GM18498 (cell line): Measurements from ENCODE around the gene EPX.
"Not testable (repeated sequence)": the region's sequence is repeated elsewhere in the genome, so short reads cannot be mapped to it uniquely, and the experiment has no call there.

Experiments used
- ATAC-seq: cut with Tn5 transposase; IDR thresholded peaks from one replicate; pipeline ENCODE4 v1.9.1; 2021; ENCODE audit warnings: mild to moderate bottlenecking, moderate library complexity; ENCODE audit not compliant: unreplicated experiment

EPX gene, protein sequence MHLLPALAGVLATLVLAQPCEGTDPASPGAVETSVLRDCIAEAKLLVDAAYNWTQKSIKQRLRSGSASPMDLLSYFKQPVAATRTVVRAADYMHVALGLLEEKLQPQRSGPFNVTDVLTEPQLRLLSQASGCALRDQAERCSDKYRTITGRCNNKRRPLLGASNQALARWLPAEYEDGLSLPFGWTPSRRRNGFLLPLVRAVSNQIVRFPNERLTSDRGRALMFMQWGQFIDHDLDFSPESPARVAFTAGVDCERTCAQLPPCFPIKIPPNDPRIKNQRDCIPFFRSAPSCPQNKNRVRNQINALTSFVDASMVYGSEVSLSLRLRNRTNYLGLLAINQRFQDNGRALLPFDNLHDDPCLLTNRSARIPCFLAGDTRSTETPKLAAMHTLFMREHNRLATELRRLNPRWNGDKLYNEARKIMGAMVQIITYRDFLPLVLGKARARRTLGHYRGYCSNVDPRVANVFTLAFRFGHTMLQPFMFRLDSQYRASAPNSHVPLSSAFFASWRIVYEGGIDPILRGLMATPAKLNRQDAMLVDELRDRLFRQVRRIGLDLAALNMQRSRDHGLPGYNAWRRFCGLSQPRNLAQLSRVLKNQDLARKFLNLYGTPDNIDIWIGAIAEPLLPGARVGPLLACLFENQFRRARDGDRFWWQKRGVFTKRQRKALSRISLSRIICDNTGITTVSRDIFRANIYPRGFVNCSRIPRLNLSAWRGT

DNA sequence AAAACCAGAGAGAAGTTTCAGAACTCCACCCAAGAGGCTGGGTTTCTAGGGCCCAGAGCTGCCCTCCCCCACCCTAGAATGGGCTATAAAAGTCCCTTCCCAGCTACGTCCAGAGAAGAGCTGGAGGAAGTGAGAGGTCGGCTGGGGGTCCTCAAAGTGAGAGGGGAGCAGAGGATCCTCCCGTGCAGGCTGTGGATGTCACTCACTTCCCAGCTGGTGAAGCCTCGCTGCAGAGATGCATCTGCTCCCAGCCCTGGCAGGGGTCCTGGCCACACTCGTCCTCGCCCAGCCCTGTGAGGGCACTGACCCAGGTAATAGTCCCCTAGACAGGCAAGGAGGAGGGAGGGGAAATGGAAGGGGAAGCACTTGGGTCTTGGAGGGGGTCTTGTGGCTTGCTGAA lies at the start of gene EPX:
Gene EPX (plus strand): TSS at position 115 of the 400 bp plus-strand sequence. CDS start 121 bp downstream, at position 236.
- no peak for ATAC-seq

DNA sequence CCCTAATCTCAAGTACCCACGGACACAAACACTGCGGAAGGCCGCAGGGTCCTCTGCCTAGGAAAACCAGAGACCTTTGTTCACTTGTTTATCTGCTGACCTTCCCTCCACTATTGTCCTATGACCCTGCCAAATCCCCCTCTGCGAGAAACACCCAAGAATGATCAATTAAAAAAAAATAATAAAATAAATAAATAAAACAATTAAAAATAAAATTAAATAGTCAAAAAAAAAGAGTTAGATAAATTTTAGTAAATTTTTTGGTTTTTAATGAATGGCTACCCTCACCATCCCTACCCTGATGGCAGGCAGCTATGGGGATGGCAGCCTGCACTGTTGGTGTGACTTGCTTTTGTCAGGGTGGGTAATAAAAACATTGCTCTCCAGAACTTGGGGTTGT lies 49.2 kb upstream of the EPX start:
- ATAC-seq, result not testable (repeated sequence)

DNA sequence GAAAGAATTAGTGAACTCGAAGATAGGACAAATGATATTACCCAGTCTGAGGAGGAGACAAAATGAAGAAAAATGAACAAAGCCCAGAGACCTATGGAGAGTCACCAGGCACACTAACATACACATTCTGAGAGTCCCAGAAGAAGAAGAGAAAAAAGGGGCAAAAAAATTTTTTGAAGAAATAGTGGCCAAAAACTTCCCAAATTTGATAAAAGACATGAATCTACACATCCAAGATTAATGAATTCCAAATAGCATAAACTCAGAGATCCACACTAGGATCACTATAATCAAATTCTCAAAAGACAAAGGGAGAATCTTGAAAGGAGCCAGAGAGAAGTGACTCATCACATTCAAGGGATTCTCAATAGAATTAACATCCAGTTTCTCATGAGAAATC lies 47.7 kb upstream of the EPX start:
- no peak for ATAC-seq

DNA sequence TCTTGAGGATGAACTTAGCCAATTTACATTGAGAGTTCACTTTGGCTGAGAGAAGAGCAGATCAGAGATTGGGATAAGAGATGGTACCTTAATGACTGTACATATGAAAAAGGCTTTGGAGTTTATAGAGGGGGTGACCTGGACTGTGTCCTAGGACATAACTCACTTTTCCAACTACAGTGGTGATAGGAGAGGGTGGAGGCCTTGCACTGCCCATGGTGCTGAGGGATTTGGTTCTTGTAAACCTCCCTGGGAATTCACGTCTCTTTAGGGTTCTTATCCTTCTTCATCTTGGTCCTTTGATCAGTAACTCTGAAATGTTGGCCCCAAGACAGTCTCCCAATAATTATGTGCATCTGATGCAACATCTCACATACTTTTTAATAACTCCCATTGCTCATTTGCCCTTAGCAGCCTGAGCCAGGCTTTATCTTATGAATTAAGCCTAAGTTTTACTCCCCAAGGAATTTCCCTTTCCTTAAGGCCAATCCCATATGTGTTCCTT lies 44.5 kb upstream of the EPX start, which contains the start of gene OR4D1:
Gene OR4D1 (plus strand): TSS at position 455 of the 505 bp plus-strand sequence. CDS start 6,770 bp downstream, outside the sequence.
- ATAC-seq, result no peak

DNA sequence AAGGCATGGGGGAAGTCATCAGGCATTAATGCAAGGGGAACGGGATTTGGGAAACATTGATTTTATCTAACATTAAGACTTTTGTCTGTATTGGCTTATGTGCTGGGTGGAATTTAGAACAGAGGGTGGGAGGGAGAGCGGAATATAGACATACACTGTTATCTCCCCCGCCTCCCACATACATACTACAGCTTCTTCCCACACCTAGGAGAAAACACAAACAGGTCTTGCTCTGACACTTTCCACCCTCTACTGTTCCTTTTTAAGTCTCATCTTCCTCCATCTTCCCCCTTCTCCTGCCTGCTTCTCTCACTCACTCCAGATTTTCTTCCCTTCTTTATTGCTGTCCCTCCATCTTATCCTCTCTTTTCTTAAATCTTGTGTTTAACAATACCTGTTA lies 43.9 kb upstream of the EPX start:
- no peak for ATAC-seq

DNA sequence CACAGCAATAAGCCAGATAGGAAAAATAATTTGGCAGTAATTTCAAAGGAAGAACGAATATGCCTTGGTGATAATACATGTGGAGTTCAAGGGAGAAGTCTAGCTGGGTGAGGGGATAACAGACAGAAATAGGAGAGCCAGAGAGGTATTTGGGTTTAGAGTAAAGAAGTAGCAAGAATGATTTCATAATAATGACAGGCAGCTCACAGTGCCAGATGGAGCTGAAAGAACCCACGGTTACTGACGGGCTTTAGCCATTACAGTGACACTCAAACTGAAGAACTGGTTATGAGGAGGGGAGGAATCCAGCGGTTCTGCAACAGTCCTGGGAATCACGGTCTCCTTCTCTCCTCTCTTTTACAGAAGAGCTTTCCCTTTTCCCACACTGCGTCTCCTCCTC lies 42.1 kb upstream of the EPX start:
- no peak for ATAC-seq

DNA sequence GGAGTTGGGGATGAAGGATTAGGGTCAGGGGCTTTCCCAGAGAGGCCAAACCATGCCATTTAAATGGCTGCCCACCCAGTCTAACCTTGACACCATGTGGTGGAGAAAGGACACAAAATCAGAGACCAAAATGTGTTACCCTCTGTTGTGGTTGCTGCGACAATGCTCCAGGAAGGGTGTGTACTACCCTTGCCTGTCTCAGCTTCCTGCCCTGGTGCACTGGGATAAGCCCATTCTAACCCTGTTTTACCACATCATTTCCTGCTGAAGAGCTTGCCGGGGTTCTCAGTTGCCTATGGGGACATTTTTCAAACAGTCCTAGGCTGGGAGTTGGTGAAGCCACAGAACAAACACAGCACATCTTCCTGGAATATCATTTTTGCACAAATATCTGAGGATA lies 39.5 kb upstream of the EPX start:
- no peak for ATAC-seq

DNA sequence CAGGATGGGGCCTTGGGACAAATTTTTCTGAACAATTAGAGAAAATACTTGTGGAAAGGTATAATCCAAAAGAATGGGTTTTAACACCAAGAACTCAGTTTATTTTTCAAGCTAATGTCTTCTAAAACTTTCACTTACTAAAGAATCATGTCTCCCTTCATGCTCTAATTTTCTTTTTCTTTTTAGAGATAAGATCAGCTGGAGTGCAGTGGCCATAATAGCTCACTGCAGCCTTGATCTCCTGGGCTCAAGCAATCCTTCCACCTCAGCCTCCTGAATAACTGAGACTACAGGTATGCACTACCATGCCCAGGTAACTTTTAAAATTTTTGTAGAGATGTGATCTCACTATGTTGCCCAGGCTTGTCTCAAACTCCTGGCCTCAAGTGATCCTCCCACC lies 38.9 kb upstream of the EPX start:
- ATAC-seq, result no peak

DNA sequence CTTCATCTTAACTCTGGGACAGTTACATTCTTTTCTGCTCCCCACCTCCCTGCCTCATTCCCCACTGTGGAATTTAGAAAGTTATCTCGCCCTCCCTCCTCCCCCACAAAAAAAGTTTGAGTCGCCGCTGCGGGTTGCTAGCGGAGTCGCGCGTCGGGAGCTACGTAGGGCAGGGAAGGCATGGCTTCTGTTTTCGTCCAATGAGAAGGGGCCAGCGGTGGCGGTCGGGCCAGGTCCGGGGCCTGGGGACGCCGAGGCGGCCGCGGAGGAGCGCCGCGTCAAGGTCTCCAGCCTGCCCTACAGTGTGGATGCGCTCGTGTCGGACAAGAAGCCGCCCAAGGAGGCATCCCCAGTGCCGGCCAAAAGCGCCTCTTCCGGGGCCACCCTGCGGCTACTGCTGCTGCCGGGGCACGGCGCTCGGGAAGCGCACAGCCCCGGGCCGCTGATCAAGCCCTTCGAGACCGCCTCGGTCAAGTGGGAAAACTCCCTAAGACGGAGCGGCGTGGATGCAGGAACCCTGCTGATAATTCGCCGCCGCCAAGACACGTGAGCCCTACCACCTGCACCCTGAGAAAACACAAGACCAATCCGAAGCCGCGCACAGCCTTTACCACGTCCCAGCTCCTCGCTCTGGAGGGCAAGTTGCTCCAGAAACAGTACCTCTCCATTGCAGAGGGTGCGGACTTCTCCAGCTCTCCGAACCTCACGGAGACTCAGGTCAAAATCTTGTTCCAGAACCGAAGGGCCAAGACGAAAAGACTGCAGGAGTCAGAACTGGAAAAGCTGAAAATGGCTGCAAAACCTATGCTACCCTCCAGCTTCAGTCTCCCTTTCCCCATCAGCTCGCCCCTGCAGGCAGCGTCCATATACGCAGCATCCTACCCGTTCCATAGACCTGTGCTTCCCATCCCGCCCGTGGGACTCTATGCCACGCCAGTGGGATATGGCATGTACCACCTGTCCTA lies 35.4 kb upstream of the EPX start:
- no peak for ATAC-seq

DNA sequence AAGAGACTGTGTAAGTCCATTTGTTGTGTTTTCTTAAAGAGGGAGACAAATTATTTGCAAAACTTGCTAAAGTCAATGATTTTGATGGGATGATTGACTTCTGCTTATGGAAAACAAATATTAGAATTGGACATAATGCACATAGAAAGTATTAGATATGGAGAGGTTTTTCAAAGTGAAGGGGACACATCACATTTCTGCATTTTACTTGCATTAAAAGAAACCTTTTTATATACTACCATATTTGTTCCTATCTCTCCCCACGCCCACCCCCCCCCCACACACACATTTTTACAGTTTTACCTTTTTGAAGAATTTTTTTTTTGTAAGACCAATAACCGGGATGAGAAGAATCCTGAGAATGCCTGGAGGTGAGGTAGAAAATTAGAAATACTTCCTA lies 34.3 kb upstream of the EPX start:
- no peak for ATAC-seq

DNA sequence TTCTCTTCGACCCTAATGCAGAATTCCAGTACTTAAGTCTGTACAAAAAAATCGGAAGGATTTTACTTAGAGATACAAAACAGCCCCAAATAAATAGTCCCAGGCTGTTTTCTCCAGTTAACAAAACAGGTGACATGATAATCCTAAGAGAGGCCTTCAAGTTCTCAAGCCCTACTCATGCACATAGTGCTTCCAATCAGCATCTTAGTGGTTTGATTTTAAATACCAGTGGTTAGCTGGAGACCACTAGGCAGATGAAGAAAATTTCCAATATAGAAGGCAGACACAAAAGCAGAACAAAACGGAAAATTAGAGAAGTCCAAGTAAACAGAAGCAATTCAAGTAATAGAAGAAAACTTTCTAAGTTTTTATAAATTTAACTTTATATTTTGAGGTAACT lies 31.0 kb upstream of the EPX start:
- ATAC-seq, result no peak

DNA sequence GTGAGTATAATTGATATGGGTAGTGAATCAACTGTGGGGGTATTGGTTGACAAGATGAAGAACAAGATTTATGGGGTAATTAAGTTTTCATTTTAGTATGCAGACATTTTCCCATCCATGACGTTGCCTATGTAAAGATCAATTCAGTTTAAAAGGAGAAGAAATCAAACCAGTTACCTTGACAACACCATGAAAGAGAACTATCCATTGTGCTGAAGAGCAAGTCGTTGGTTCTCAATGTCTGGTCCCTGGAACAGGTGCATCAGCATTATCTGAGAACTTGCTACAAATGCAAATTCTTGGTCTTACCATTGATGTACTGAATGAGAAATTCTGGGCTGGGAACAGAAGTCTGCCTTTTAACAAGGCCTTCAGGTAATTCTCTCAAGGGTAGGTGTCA lies 26.5 kb upstream of the EPX start:
- ATAC-seq, result no peak

DNA sequence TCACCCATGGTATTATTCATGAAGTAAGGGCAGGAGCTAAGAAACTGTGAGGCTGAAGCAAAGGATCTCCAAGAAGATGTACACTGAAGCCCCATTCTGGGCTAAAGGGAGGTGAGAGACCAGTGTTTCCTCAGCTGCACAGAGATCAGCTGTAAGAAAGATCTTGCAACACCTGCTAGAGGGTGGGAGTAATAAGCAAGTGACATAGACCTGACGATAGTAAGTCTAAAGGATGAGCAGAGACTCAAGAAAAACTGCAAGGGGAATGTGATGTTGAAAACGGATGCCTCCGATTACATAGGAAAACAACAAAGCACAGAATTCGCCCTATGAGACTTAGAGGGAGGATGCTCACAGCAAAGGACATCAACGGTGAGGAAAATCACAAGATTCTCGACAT lies 25.8 kb upstream of the EPX start, which contains the start of gene OR4D2:
Gene OR4D2 (plus strand): TSS at position 301 of the 400 bp plus-strand sequence. CDS start 2,674 bp downstream, outside the sequence.
- no peak for ATAC-seq

DNA sequence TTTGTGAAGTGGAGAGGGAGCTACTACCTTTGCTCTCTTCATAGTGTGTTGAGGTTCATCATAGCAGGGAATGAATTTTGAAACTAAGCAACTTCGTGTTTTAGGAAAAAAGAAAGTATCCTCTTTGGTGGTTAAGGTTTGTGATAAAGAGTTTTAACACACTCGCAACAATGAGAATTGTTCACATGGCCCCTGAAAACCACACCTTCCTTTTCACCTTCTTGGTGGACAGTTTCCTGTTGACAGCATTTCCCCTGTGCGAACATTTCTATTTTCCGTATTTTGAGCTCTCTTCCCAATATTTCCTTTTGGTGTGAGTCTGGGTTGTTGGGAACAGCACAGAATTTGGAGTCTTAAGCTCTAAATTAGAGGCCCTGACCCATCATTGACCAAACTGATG lies 21.9 kb upstream of the EPX start:
- ATAC-seq, result no peak

DNA sequence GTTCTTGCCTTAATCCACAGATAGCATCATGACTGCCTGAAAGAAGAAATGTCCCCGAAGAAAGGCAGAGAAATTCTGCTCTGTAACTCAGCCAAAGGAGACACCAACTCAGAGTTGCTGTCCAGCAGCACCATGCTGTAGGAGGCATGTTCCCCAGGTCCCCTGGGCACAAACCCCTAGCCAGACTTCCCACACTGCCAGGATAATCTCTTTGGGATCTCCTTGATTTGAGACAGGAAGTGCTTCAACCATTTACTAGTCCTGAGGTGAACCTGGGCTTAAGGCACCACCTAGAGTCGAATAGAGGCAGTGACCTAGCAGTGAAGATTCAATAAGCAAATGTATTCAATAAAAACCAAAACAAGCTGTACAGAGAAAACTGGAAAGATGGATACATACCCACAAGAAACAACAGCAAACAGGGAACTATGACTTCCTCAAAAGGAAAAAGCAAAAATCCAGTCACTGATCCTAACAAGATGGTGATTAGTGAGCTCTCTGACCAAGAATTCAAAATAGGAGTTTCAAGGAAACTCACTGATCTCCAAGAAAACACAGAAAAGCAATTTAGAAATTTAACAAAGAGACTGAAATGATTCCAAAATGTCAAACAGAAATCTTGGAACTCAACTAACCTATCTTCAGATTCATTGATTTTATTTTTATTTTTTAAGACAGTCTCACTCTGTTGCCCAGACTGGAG lies 20.0 kb upstream of the EPX start:
- no peak for ATAC-seq

DNA sequence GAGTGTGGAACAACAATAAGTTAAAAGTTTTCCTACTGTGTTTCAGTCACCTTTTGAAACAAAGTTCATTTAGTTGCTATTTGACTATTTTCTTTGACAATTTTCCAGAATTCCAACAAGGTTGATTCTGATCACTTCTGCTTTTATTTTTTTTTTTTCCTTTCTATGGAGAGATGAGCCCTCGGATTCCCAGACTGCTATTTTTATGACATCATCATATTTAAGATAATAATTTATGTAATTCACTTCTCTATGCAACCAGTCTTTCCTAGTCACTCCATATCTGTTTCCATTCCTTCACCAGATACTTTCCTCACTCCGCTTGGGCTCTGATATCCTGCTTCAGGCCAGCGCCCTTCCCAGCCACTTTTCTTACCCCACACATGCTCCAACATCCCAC lies 17.7 kb upstream of the EPX start:
- ATAC-seq, result no peak

DNA sequence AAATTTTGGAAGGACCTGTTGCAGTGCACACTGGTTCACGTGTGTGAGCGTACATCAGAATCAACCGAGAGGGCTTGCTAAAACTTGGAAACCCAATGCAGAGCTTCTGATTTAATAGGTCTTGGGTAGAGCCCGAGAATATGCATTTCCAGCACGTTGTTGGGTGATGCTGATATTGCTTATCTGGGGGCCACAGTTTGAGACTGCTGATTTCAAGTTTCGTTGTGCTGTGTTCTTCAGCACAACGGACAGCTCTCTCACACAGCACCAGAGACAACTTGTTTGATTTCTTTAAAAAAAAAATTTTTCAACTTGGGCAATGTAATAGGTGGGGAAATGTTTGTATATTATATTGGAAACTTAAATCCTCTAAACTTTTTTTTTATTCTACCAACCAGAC lies 16.3 kb upstream of the EPX start:
- no peak for ATAC-seq

DNA sequence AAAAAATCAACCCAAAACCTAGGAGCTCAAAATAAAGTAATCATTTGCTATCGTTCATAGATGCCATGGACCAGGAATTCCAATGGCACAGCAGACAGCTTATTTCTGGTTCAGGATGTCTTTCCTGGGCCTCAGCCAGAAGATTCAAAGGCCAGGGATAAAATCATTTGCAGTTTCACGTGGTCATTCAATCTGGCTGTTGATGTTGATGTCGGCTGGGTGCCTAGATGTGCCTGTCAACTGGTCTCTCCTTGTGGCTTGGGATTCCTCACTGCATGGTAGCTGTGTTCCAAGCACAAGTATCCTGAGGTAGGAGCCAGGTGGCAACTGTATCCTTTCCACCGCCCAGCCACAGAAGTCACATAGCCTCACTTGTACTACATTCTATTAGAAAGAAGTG lies 10.7 kb upstream of the EPX start:
- no peak for ATAC-seq

DNA sequence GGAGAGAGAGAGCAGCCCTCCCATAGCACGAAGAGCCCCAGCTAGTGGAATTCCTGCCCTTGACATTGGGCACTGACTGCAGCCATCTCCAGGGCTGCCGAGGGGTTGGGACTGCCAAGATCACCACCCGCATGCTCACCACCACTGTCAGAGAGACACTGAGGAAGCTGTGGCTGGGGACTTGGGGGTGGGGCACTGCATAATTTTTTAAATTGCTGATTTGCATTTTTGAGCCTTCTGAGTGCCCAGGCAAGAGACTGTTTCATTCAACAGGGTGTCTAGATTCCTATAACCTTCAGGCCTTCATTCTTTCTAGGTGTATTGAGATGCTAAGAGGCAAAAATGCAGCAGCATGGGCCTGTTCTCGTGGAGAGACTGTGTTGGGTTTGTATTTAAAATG lies 9.0 kb upstream of the EPX start:
- no peak for ATAC-seq

DNA sequence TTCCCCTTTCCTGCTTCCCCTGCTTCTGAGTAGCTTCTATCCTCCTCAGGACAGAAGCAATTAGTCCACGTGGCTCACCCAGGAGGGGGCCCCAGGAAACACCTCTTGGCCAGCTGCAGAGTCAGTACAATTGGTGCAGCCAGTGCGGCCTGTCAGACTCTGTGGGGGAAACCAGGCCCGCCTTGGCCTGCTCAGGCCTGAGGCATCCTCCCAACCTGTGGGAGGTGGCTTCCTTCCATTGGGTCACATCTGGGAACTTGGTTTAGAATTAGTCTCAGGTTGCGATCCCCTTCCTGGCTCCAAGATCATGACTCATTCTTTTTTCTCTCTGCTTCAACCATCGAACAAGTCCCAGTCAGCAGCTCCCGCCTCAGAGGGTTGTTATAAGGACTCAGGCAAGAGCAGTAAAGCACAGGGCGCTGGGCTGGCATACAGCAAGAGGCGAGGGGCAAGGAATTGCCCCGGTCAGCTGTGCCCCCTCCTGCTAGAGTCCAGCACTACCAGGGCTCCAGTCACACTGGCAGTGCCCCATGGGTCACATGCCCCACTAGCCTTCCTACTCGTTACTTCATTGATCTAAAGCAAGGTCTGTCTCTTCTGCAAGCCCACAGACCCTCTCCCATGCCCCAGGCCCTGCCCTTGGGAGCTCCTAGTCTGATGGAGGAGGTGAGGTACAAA lies 8.1 kb upstream of the EPX start:
- ATAC-seq, result no peak
